Hepatocyte (in vitro differentiated cells): ENCODE results near the gene ANO9.

Experiments
- CTCF ChIP-seq: fragments of 200-600 bp; sonication (generic); IDR thresholded peaks from 2 replicates; pipeline ENCODE4 v1.5.1; 2016; ENCODE audit warnings: antibody characterized with exemption, mild to moderate bottlenecking; ENCODE audit not compliant: poor library complexity
- EZH2 ChIP-seq: fragments of 200-600 bp; sonication (generic); IDR thresholded peaks from 2 replicates; pipeline ENCODE4 v1.6.1; 2016; ENCODE audit warnings: antibody characterized with exemption, mild to moderate bottlenecking, borderline replicate concordance

- TF ChIP-seq CTCF (no peak), EZH2 (no peak)
Measured at GRCh38 chr11:434496-434895, 7.3 kb downstream of the ANO9 start.
